Heart right ventricle (tissue), 16 donors: Measurements from ENCODE around the gene MRPS31. TPM values are rescaled to one million over a fixed set of nuclear protein-coding genes. Genes with fewer than 3 reads are reported as not detected.

Source experiments
- ATAC-seq, 8 donors: fragments of 200-7000 bp; cut with Tn5 transposase; one replicate each; pipeline ENCODE4 v1.9.1; 2020; ENCODE audit warnings: mild to moderate bottlenecking in 8 of 8, moderate library complexity in 8 of 8, moderate number of reproducible peaks in 1 of 8
- DNase-seq, 2 donors: peaks; one replicate each; pipeline ENCODE4 v3.0.0-alpha.2; 2020
- H3K27ac ChIP-seq, 10 donors: fragments of 200-600 bp; sonication (generic) in 2 of 10; one replicate each; pipeline versions ENCODE4 v1.5.0 to v1.8.0; 2020 to 2022; ENCODE audit warnings: mild to moderate bottlenecking in 3 of 10
- H3K27me3 ChIP-seq, 7 donors: fragments of 200-600 bp; one replicate each; pipeline ENCODE4 v1.8.0; 2021 to 2022; ENCODE audit warnings: mild to moderate bottlenecking in 2 of 7
- H3K36me3 ChIP-seq, 9 donors: fragments of 200-600 bp; sonication (generic) in 1 of 9; one replicate each; pipeline versions ENCODE4 v1.5.0 to v1.8.0; 2020 to 2022; ENCODE audit warnings: mild to moderate bottlenecking in 2 of 9
- H3K4me1 ChIP-seq, 9 donors: fragments of 200-600 bp; sonication (generic) in 1 of 9; one replicate each; pipeline versions ENCODE4 v1.5.0 to v1.8.0; 2020 to 2022; ENCODE audit warnings: mild to moderate bottlenecking in 4 of 9
- H3K4me3 ChIP-seq, 10 donors: fragments of 200-600 bp; sonication (generic) in 2 of 10; one replicate each; pipeline versions ENCODE4 v1.5.0 to v1.8.0; 2020 to 2022; ENCODE audit warnings: mild to moderate bottlenecking in 7 of 10, moderate library complexity in 2 of 10
- H3K9me3 ChIP-seq, 11 donors: fragments of 200-600 bp in 10 of 11; sonication (generic) in 2 of 11; one replicate each; pipeline versions ENCODE4 v1.5.0 to v1.8.0; 2013 to 2022; ENCODE audit warnings: mild to moderate bottlenecking in 2 of 11, control low read depth in 1 of 11, moderate library complexity in 1 of 11
- WGBS, 2 donors: extraction: QIAGEN DNeasy Blood & Tissue Kit; methylation state at CpG; one replicate each; pipeline ENCODE4 v1.1.7; 2013; ENCODE audit warnings: inconsistent platforms in 1 of 2; 5-methylcytosine and 5-hydroxymethylcytosine counted together
- intact Hi-C, 10 donors: fragments of 100-400 bp; cut with DNase I; formaldehyde crosslinking; loops; one replicate each; pipeline versions ENCODE4 v1.11.1 to v1.14.2; 2022
- polyA plus RNA-seq, 2 donors: library from polyadenylated mRNA; stranded (reverse); fragments of 200-250 nt; gene quantifications; one replicate each; pipeline ENCODE4 v1.2.3, GENCODE V29; 2013
- total RNA-seq, 10 donors: library from RNA; stranded (reverse); fragmentation: NEBNext Ultra II Directional in 3 of 10; extraction: Animal tissue kit (Norgen Biotek cat#: 25700) in 3 of 10; gene quantifications; one replicate each; pipeline versions ENCODE4 v1.2.1 to v1.2.4, GENCODE V29; 2021 to 2023
- TF ChIP-seq, protein P1 (sequence below), 9 donors: fragments of 200-600 bp; sonication (generic) in 2 of 9; IDR thresholded peaks; one replicate each; pipeline versions ENCODE4 v1.5.0 to v1.8.0; 2021 to 2022; ENCODE audit warnings: antibody characterized with exemption in 9 of 9, mild to moderate bottlenecking in 5 of 9, moderate library complexity in 1 of 9
- donor health status: Arrhythmogenic right ventricular cardiomyopathy.
- donor health status: ischemic (EF 13 %, LVEDD 7.1; RV severe dilation, severe dysfunction).
- donor health status: healthy with polysubstance abuse.
- donor health status: DM: no; HTN: yes; CAD: no.
- donor health status: DM: no; HTN: no; CAD: no.
- donor health status: ischemic (EF 25% LVEDD 6.9; RV normal size, moderate dysfunction).
- donor health status: ischemic (EF 25% LVEDD 5.7; RV mildly dilated, moderate dysfunction).
- donor health status: healthy.
- donor health status: DM: yes; HTN: yes; CAD: no.
- donor health status: Ischemic cardiomyopathy.
- donor health status: ischemic (EF 35%, LVEDD 5.7; RV mildly dilated, moderate dysfunction).
- donor health status: nonischemic (EF 11% LVEDD 7.7; RV severe dilation, severe dysfunction).
- donor health status: DM: yes; HTN: yes; CAD: no.
- donor health status: PGD.
- donor health status: ischemic (EF 29% LVEDD 5.4; RV normal size, mild dysfunction).
- donor health status: nonischemic (EF 23%, LVEDD 6.1; RV moderate dilation, normal function).

The MRPS31 gene
- total and polyA plus RNA-seq, 12 donors: 22.2 to 121 (median 30.5) TPM

DNA sequence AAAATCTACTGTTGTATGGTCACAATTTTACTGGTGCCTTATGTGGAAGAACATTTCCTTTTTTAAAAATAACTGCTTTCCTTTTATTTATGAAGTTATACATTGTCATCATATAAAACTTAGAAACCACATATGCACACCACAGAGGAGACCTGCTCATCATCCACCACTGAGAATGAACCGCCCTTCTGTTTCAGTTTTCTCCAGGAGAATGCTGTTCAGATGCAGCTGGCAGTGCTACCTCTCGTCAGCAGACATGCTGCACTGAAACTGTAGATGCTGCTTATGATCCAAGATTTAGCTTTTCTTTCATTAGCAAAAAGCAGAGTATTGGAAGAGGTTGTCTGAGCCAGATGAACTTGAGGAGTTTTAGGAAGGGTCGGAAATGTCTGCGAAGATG is 28.5 kb upstream of the MRPS31 start:
- Histone ChIP-seq H3K4me1 (no peaks in the 10 kb centered on the region), H3K36me3 (peaks cover 0 to 72% (median 10%) of the 10 kb centered on the region in 9 donors), H3K27ac (no peak overlapping the region), H3K4me3 (no peak overlapping the region), H3K27me3 (no peaks in the 10 kb centered on the region), H3K9me3 (no peaks in the 10 kb centered on the region)
- no peak for DNase-seq
- no peak for ATAC-seq
- 94 to 96% methylated on average over 4 of the region's 4 CpGs for WGBS, 2 donors
- intact Hi-C loops: no loop called here
- TF ChIP-seq, protein P1, sequence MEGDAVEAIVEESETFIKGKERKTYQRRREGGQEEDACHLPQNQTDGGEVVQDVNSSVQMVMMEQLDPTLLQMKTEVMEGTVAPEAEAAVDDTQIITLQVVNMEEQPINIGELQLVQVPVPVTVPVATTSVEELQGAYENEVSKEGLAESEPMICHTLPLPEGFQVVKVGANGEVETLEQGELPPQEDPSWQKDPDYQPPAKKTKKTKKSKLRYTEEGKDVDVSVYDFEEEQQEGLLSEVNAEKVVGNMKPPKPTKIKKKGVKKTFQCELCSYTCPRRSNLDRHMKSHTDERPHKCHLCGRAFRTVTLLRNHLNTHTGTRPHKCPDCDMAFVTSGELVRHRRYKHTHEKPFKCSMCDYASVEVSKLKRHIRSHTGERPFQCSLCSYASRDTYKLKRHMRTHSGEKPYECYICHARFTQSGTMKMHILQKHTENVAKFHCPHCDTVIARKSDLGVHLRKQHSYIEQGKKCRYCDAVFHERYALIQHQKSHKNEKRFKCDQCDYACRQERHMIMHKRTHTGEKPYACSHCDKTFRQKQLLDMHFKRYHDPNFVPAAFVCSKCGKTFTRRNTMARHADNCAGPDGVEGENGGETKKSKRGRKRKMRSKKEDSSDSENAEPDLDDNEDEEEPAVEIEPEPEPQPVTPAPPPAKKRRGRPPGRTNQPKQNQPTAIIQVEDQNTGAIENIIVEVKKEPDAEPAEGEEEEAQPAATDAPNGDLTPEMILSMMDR (IDR thresholded peaks at IDR 0.05): no peak

DNA sequence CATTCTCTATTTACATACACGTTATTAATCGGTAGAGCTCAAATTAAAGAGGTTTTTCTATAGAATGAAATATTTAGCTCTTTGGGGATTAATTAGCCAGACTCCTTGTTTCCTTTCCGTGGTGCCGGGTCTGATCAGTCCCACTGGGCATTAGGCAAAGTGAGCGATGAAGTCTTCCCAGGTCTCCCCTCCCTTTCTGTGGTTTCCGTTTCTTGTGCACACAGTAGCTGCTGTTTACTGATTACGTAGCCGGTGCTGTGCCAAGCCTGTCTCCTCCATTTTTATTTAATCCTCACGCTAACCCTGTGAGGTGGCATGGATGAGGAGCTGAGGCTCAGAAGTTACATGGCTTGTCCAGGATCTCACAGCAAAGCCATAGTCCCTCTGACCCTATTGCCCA is 27.4 kb upstream of the MRPS31 start:
- TF ChIP-seq, protein P1 (IDR thresholded peaks at IDR 0.05): no peak
- 87% methylated on average over 9 of the region's 9 CpGs for WGBS, 2 donors
- Histone ChIP-seq H3K27ac (no peak overlapping the region), H3K9me3 (no peaks in the 10 kb centered on the region), H3K36me3 (peaks cover 0 to 78% (median 10%) of the 10 kb centered on the region in 9 donors), H3K4me1 (no peaks in the 10 kb centered on the region), H3K27me3 (no peaks in the 10 kb centered on the region), H3K4me3 (peak overlapping the region in 1 of 10 donors; percentile 1)
- intact Hi-C loops: no loop called here
- ATAC-seq (no peak), DNase-seq (no peak)

- Histone ChIP-seq H3K36me3 (peaks cover 0 to 73% (median 10%) of the 10 kb centered on the region in 9 donors), H3K9me3 (no peaks in the 10 kb centered on the region), H3K4me3 (no peak overlapping the region), H3K27me3 (no peaks in the 10 kb centered on the region), H3K4me1 (no peaks in the 10 kb centered on the region), H3K27ac (no peak overlapping the region)
- no peak for ATAC-seq
- 92 to 95% methylated on average over 6 of the region's 6 CpGs for WGBS, 2 donors
- intact Hi-C loops: no loop called here
- DNase-seq: no peak
- TF ChIP-seq, protein P1 (IDR thresholded peaks at IDR 0.05): no peak
Observed at GRCh38 chr13:40796649-40797048, 25.7 kb upstream of the MRPS31 start.

GRCh38 chr13:40794414-40795368 is 23.7 kb upstream of the MRPS31 start:
- intact Hi-C loops: loop anchor here in 1 of 10 donors (5.0 kb wide), 1 partner anchor 268 kb away; the partner anchor contains the start of gene WBP4
- ATAC-seq (no peak), DNase-seq (no peak)
- Histone ChIP-seq H3K4me1 (peaks cover 0 to 10% (median 6%) of the 10 kb centered on the region in 9 donors), H3K27ac (no peak overlapping the region), H3K9me3 (no peaks in the 10 kb centered on the region), H3K36me3 (peaks cover 0 to 54% (median 5%) of the 10 kb centered on the region in 9 donors), H3K4me3 (no peak overlapping the region), H3K27me3 (no peaks in the 10 kb centered on the region)
- TF ChIP-seq, protein P1 (IDR thresholded peaks at IDR 0.05): no peak
- WGBS, 2 donors: 92 to 93% methylated on average over 13 of the region's 13 CpGs
